ENCODE data around the gene THG1L. TPM values are rescaled to one million over a fixed set of nuclear protein-coding genes. Genes with fewer than 3 reads are reported as not detected.

THG1L gene
- total and polyA plus RNA-seq, 2 of the 13 experiments (the other 11 are each of a cell fraction or from before 2014, with no cell fraction given) = 16.6 to 17.2 TPM

DNA sequence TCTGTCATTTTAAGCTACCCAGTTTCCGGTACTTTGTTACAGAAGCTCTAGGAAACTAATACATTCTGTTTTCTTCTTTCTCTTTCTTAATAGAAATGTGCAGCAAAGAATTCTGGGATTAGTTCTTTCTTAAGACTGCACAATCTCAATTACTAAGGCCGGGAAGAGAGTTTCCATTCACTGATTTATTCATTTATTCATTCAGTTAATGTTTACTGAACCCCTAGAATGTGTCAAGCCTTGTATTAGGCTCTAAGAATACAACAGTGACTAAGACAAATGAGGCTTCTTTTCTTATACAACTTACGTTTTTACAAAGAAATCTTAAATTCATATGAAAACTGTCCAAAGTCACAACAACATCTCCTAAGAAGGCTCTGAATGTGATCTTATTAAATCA is 27.5 kb upstream of the THG1L start:
- CTCF ChIA-PET (ENCODE audit: low intra/inter-chr PET ratio, low total read pairs) = no interaction called here
- Histone ChIP-seq H2AFZ (ENCODE audit: low read length) (no peak overlapping the region), H3K9me3 (ENCODE audit: low read length) (peaks cover 7% of the 10 kb centered on the region; the same call in 1 of the 2 replicates), H4K20me1 (ENCODE audit: insufficient read depth, low read length) (no peaks in the 10 kb centered on the region), H3K79me2 (ENCODE audit: insufficient read depth, low read length) (no peaks in the 10 kb centered on the region), H3K4me1 (ENCODE audit: insufficient read depth, low read length) (no peaks in the 10 kb centered on the region), H3K27me3 (ENCODE audit: control insufficient read depth in 1 of 2, insufficient read depth in 2 of 2, low read length in 2 of 2) (peaks cover 0 to 5% of the 10 kb centered on the region in 2 experiments; a peak in 1 of 5 replicates), H3K4me3 (replicated peaks in 1 of 3; ENCODE audit: insufficient read depth in 1 of 3, low read depth in 2 of 3, low read length in 3 of 3) (no peak overlapping the region), H3K27ac (ENCODE audit: extremely low read length, insufficient read depth, low read length) (no peak overlapping the region), H3K9ac (ENCODE audit: insufficient read depth, low read depth, low read length) (no peak overlapping the region), H3K4me2 (ENCODE audit: low read depth, low read length) (no peak overlapping the region), H3K36me3 (replicated peaks in 1 of 2; ENCODE audit: control insufficient read depth in 1 of 2, insufficient read depth in 2 of 2, low read length in 2 of 2) (no peaks in the 10 kb centered on the region)
- no peak for DNase-seq (ENCODE audit: low spot score)
- no peak for ATAC-seq
- WGBS (ENCODE audit: low lambda C conversion rate) = 21% methylated on average over 3 of the region's 3 CpGs
- FAIRE-seq = no peak
- no TSS peak for BruUV-seq (replicated peaks)
- in situ Hi-C loops (cut with HindIII; ENCODE audit: extremely low pct_ligation_motif_present, low pct_unique_long_range_greater_than_20kb) = no loop called here
- POLR2A ChIA-PET = no interaction called here
- intact Hi-C loops (cut with micrococcal nuclease; ENCODE audit: unreplicated experiment) = no loop called here
- TF ChIP-seq KDM4B (CRISPR knock-in tag; IDR thresholded peaks at IDR 0.05) (no peak), PBX2 (CRISPR knock-in tag; IDR thresholded peaks at IDR 0.05) (no peak), AKAP8 (CRISPR knock-in tag; IDR thresholded peaks at IDR 0.05) (no peak), ZNF33A (CRISPR knock-in tag; IDR thresholded peaks at IDR 0.05; ENCODE audit: borderline replicate concordance) (no peak), MLXIP (CRISPR knock-in tag; IDR thresholded peaks at IDR 0.05; ENCODE audit: borderline replicate concordance) (no peak)

Measured in HepG2 (cell line).